ENCODE measurements around the gene SFXN5.

DNA sequence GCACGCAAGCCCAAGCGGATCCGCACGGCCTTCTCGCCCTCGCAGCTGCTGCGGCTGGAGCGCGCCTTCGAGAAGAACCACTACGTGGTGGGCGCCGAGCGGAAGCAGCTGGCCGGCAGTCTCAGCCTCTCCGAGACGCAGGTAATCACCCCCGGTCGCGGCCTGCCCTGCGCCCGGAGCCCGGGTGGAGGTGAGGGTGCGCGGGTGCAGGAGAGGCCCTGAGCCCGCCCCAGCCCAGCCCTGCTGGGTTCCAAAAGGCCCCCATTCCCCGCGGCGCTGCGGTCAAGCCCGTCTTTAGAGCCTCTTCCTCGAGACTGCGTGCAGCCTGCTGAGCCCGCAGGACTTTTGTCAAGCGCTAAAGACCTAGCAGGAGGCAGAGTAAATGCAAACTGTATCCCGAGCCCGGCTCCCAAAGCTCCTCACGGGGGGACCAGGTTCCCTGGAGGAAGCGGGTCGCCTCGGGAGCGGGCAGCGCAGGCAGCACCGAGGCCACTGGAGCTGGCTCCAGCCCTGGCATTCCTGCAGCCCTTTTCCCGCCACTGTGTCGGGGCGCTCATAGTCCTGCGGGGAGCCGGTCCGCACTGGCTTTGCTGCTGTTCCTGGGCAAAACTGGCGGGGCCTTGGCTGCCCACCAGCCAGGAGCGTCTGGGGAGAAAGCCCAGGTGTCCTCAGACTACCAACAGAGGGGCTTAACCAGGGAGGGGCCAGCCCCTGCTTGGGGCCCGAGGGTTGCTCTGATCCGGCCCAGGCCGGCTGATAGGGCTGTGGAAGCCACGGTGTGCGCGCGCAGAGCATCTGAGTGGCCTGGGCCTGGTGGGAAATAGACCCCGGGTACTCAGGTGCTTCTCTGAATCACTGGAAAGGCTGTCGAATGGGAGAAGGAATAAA is 146.9 kb downstream of the SFXN5 start:
- TF ChIP-seq, protein P1, sequence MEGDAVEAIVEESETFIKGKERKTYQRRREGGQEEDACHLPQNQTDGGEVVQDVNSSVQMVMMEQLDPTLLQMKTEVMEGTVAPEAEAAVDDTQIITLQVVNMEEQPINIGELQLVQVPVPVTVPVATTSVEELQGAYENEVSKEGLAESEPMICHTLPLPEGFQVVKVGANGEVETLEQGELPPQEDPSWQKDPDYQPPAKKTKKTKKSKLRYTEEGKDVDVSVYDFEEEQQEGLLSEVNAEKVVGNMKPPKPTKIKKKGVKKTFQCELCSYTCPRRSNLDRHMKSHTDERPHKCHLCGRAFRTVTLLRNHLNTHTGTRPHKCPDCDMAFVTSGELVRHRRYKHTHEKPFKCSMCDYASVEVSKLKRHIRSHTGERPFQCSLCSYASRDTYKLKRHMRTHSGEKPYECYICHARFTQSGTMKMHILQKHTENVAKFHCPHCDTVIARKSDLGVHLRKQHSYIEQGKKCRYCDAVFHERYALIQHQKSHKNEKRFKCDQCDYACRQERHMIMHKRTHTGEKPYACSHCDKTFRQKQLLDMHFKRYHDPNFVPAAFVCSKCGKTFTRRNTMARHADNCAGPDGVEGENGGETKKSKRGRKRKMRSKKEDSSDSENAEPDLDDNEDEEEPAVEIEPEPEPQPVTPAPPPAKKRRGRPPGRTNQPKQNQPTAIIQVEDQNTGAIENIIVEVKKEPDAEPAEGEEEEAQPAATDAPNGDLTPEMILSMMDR (IDR thresholded peaks at IDR 0.05), result no peak
- no peak for TF ChIP-seq POLR2AphosphoS5 (IDR thresholded peaks at IDR 0.05)
